SU-DHL-6 (cell line): ENCODE results near the gene CDKAL1.

Source experiments
- EZH2phosphoT487 ChIP-seq: fragments of 200-600 bp; sonication (generic), shearing (Covaris generic); conservative IDR thresholded peaks from 2 replicates; pipeline ENCODE4 v1.6.1; 2018; ENCODE audit warnings: mild to moderate bottlenecking, antibody characterized with exemption, low read length, moderate library complexity, mixed read lengths
- TF ChIP-seq, protein P1 (sequence below): fragments of 200-600 bp; sonication (generic); IDR thresholded peaks from one replicate; pipeline ENCODE4 v1.5.1; 2017; ENCODE audit warnings: antibody characterized with exemption, mild to moderate bottlenecking, low read length, moderate library complexity; ENCODE audit not compliant: insufficient read depth, poor library complexity, severe bottlenecking

DNA sequence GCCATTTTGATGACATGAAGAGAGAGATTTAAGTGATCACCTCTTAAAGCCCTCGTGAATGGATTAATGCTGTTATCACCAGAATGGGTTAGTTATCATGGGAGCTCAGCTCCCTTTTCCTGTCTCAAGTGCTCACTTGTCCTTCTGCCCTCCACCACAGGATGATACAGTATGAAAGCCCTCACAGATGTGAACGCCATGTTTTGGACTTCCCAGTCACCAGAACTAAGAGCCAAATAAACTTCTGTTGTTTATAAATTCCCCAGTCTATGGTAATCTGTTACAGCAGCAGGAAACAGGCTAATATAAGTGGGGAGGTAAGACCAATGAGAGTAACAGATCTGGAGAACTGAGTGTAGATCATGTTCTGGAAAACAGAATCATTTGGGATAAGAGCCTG lies 493.2 kb downstream of the CDKAL1 start:
- TF ChIP-seq, protein P1, sequence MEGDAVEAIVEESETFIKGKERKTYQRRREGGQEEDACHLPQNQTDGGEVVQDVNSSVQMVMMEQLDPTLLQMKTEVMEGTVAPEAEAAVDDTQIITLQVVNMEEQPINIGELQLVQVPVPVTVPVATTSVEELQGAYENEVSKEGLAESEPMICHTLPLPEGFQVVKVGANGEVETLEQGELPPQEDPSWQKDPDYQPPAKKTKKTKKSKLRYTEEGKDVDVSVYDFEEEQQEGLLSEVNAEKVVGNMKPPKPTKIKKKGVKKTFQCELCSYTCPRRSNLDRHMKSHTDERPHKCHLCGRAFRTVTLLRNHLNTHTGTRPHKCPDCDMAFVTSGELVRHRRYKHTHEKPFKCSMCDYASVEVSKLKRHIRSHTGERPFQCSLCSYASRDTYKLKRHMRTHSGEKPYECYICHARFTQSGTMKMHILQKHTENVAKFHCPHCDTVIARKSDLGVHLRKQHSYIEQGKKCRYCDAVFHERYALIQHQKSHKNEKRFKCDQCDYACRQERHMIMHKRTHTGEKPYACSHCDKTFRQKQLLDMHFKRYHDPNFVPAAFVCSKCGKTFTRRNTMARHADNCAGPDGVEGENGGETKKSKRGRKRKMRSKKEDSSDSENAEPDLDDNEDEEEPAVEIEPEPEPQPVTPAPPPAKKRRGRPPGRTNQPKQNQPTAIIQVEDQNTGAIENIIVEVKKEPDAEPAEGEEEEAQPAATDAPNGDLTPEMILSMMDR = no peak
- TF ChIP-seq EZH2phosphoT487 = no peak
